Measurements from ENCODE around the gene SUPT3H. TPM values are rescaled to one million over a fixed set of nuclear protein-coding genes. Genes with fewer than 3 reads are reported as not detected.

SUPT3H gene
- total RNA-seq, 8 experiments from 2014 or later = 8.7 to 43.2 (median 20.5) TPM

DNA sequence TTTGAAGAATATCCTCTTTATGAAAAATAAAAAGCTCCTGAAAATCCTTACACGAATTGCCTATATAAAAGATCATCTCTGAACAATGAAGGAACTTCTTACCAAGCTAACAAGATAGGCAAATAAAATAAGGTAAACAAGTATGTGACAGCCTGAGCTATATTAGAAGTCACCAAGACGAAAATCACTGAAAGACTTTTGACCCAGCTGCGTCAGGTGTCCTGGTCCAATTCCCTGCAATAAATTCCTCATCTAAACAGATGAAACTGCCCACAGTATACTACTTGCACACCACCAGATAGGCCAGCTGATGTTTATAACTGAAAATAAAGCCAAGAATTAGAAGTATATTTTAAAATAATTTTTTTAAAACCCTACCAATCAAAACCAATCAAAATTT lies 117.0 kb downstream of the SUPT3H start:
- Histone ChIP-seq H3K4me1 (replicated peaks in 1 of 2) (no peaks in the 10 kb centered on the region), H3K27ac (no peak overlapping the region), H3K4me3 (no peak overlapping the region)
- WGBS, 10 experiments = 40 to 94% (median 86%) methylated on average over 1 to 3 of the region's 3 CpGs; no CpG with 5 or more reads in 1 of the 10 experiments
- ATAC-seq (replicated peaks in 6 of 8) = no peak
- in situ Hi-C loops (cut with MboI; ENCODE audit: low pct_unique_long_range_greater_than_20kb in 2 of 9, low sequenced_read_pairs in 9 of 9, unreplicated experiment in 9 of 9) = no loop called here

- WGBS, 10 experiments = 57 to 100% (median 92%) methylated on average over 4 to 9 of the region's 9 CpGs
- H3K4me1 ChIP-seq (replicated peaks in 1 of 2) = no peaks in the 10 kb centered on the region
- ATAC-seq (replicated peaks in 6 of 8) = no peak
- in situ Hi-C loops (cut with MboI; ENCODE audit: low pct_unique_long_range_greater_than_20kb in 2 of 9, low sequenced_read_pairs in 9 of 9, unreplicated experiment in 9 of 9) = no loop called here
- no peak overlapping the region for H3K4me3 ChIP-seq
- H3K27ac ChIP-seq = no peak overlapping the region
These were observed 120.7 kb downstream of the SUPT3H start for GRCh38 chr6:45256697-45257695.

DNA sequence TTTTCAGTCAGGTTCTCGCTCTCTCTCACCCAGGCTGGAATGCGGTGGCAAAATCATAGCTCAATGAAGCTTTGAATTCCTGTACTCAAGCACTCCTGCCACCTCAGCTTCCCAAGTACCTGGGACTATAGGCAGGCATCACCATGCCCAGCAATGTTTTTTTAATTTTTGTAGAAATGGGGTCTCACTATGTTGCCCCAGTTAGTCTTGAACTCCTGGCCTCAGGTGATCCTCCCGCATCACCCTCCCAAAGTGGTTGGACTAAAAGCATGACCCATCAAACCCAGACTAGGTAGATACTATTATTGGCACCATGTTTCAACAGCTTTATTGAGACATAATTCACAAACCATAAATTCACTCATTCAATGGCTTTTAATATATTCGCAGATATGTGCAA lies 122.3 kb downstream of the SUPT3H start:
- Histone ChIP-seq H3K4me1 (replicated peaks in 1 of 2) (no peaks in the 10 kb centered on the region), H3K27ac (no peak overlapping the region), H3K4me3 (no peak overlapping the region)
- ATAC-seq (replicated peaks in 6 of 8) = no peak
- 93 to 100% (median 100%) methylated on average over 2 to 4 of the region's 4 CpGs; no CpG with 5 or more reads in 1 of the 10 experiments for WGBS, 10 experiments
- in situ Hi-C loops (cut with MboI; ENCODE audit: low pct_unique_long_range_greater_than_20kb in 2 of 9, low sequenced_read_pairs in 9 of 9, unreplicated experiment in 9 of 9) = no loop called here

- in situ Hi-C loops (cut with MboI; ENCODE audit: low pct_unique_long_range_greater_than_20kb in 2 of 9, low sequenced_read_pairs in 9 of 9, unreplicated experiment in 9 of 9) = no loop called here
- Histone ChIP-seq H3K27ac (no peak overlapping the region), H3K4me1 (replicated peaks in 1 of 2) (no peaks in the 10 kb centered on the region), H3K4me3 (no peak overlapping the region)
- 82 to 100% (median 90%) methylated on average over 1 of the region's 1 CpG; no CpG with 5 or more reads in 4 of the 10 experiments for WGBS, 10 experiments
- ATAC-seq (replicated peaks in 6 of 8) = no peak
These were observed 123.5 kb downstream of the SUPT3H start for GRCh38 chr6:45254253-45254652.

DNA sequence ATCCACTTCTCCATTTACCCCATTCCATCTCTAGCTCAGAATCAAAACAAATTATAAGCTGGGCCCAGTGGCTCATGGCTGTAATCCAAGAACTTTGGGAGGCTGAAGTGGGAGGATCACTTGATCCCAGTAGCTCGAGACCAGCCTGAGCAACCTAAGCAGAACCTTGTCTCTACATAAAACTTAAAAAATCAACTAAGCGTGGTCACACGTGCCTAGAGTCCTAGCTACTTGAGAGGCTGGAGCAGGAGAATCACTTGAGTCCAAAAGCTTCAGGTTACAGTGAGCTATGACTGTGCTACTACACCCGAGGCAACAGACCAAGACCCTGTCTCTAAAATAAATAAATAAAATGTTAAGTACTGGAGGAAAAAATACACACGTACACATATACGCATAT lies 124.3 kb downstream of the SUPT3H start:
- Histone ChIP-seq H3K27ac (no peak overlapping the region), H3K4me1 (replicated peaks in 1 of 2) (no peaks in the 10 kb centered on the region), H3K4me3 (no peak overlapping the region)
- in situ Hi-C loops (cut with MboI; ENCODE audit: low pct_unique_long_range_greater_than_20kb in 2 of 9, low sequenced_read_pairs in 9 of 9, unreplicated experiment in 9 of 9) = no loop called here
- WGBS, 10 experiments = 60 to 100% (median 90%) methylated on average over 1 to 5 of the region's 6 CpGs; no CpG with 5 or more reads in 3 of the 10 experiments
- ATAC-seq (replicated peaks in 6 of 8) = no peak

DNA sequence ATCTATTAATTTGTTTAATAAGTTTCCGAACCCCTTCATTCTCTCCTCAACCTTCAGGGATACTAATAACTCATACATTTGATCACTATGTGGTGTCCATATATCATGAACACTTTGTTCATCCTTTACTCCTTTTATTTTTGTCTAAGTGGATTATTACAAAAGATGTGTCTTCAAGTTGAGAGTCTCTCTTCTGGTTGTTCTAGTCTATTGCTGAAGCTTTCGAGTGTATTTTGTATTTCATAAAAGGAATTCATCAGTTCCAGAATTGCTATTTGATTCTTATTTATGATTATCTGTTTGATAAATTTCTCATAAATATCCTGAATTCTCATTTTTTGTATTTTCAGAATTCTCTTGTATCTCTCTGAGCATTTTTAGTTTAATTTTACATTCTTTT lies 146.1 kb downstream of the SUPT3H start:
- no peak for ATAC-seq (replicated peaks in 6 of 8)
- in situ Hi-C loops (cut with MboI; ENCODE audit: low pct_unique_long_range_greater_than_20kb in 2 of 9, low sequenced_read_pairs in 9 of 9, unreplicated experiment in 9 of 9) = no loop called here
- WGBS, 10 experiments = 93 to 100% (median 98%) methylated on average over 1 to 2 of the region's 2 CpGs

DNA sequence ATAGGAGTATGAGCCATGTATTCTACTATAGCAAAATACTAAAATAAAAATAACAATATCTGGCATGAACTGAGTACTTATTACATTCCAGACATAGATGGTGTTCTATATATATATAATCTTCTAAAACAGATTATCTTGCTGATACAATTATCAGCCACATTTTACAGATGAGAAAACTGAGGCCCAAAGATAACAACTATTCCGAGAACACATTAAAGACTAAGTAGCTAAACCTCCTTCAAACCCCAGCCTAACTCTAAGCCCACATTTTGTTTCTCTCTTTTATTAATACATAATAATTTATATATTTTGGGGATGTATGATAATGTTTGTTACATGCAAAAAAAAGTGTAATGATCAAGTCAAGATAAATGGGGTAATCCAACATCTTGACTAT lies 148.3 kb downstream of the SUPT3H start:
- no peak overlapping the region for H3K27ac ChIP-seq
- no peaks in the 10 kb centered on the region for H3K4me1 ChIP-seq (replicated peaks in 1 of 2)
- no peak for ATAC-seq (replicated peaks in 6 of 8)
- 67 to 100% (median 100%) methylated on average over 1 of the region's 1 CpG; no CpG with 5 or more reads in 1 of the 10 experiments for WGBS, 10 experiments
- in situ Hi-C loops (cut with MboI; ENCODE audit: low pct_unique_long_range_greater_than_20kb in 2 of 9, low sequenced_read_pairs in 9 of 9, unreplicated experiment in 9 of 9) = no loop called here
- H3K4me3 ChIP-seq = no peak overlapping the region

More for the DNA sequence above, 146.1 kb downstream of the SUPT3H start:
- H3K4me3 ChIP-seq = no peak overlapping the region
- H3K27ac ChIP-seq = no peak overlapping the region
- no peaks in the 10 kb centered on the region for H3K4me1 ChIP-seq (replicated peaks in 1 of 2)

GRCh38 chr6:45226081-45226480 lies 151.7 kb downstream of the SUPT3H start:
- 67 to 100% (median 88%) methylated on average over 1 to 2 of the region's 2 CpGs; no CpG with 5 or more reads in 4 of the 10 experiments for WGBS, 10 experiments
- Histone ChIP-seq H3K4me3 (no peak overlapping the region), H3K27ac (no peak overlapping the region), H3K4me1 (replicated peaks in 1 of 2) (no peaks in the 10 kb centered on the region)
- in situ Hi-C loops (cut with MboI; ENCODE audit: low pct_unique_long_range_greater_than_20kb in 2 of 9, low sequenced_read_pairs in 9 of 9, unreplicated experiment in 9 of 9) = no loop called here
- no peak for ATAC-seq (replicated peaks in 6 of 8)

GRCh38 chr6:45222380-45222779 lies 155.4 kb downstream of the SUPT3H start:
- ATAC-seq (replicated peaks in 6 of 8) = no peak
- in situ Hi-C loops (cut with MboI; ENCODE audit: low pct_unique_long_range_greater_than_20kb in 2 of 9, low sequenced_read_pairs in 9 of 9, unreplicated experiment in 9 of 9) = no loop called here
- no peak overlapping the region for H3K27ac ChIP-seq
- H3K4me3 ChIP-seq = no peak overlapping the region
- no peaks in the 10 kb centered on the region for H3K4me1 ChIP-seq (replicated peaks in 1 of 2)
- 44 to 100% (median 75%) methylated on average over 1 of the region's 1 CpG; no CpG with 5 or more reads in 1 of the 10 experiments for WGBS, 10 experiments

DNA sequence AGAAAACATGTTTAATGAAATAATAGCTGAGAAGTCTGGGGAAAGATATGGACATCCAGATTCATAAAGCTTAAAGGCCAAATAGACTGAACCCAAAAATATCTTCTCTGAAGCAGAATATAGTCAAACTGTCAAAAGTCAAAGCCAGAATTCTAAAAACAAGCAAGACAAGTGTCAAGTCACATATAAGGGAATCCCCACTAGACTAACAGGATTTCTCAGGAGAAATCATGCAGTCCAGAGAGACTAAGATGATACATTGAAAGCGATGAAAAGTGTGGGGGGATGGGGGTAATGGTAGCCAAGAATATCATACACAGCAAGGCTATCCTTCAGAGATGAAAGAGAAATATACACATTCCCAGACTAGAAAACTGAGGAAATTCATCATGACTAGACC lies 162.0 kb downstream of the SUPT3H start:
- no peak for ATAC-seq (replicated peaks in 6 of 8)
- H3K27ac ChIP-seq = no peak overlapping the region
- no peaks in the 10 kb centered on the region for H3K4me1 ChIP-seq (replicated peaks in 1 of 2)
- in situ Hi-C loops (cut with MboI; ENCODE audit: low pct_unique_long_range_greater_than_20kb in 2 of 9, low sequenced_read_pairs in 9 of 9, unreplicated experiment in 9 of 9) = no loop called here
- no peak overlapping the region for H3K4me3 ChIP-seq
- WGBS, 10 experiments = 83 to 100% (median 100%) methylated on average over 1 of the region's 1 CpG; no CpG with 5 or more reads in 1 of the 10 experiments

DNA sequence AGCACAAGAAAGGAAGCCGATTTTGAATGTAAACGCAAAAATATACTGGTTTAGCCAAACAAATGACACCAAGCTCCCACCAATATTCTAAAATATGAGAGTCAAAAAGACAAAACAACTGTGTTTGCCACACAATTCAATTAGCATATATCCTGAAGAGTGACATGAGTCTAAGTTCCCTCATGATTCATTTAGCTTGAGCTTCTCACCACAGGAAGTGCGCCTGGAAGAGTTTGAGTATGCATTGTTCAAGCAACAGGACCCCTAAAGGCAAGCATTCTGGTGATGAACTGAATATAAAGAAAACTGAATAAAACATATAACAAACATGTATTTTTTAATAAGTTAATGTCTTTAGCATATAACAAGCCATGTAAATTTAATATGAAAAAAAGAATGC lies 164.8 kb downstream of the SUPT3H start:
- ATAC-seq (replicated peaks in 6 of 8) = no peak
- Histone ChIP-seq H3K4me1 (replicated peaks in 1 of 2) (no peaks in the 10 kb centered on the region), H3K27ac (no peak overlapping the region), H3K4me3 (no peak overlapping the region)
- in situ Hi-C loops (cut with MboI; ENCODE audit: low pct_unique_long_range_greater_than_20kb in 2 of 9, low sequenced_read_pairs in 9 of 9, unreplicated experiment in 9 of 9) = no loop called here
- WGBS, 10 experiments = 0 to 94% (median 50%) methylated on average over 1 to 3 of the region's 3 CpGs; no CpG with 5 or more reads in 1 of the 10 experiments

- Histone ChIP-seq H3K4me3 (no peak overlapping the region), H3K27ac (no peak overlapping the region), H3K4me1 (replicated peaks in 1 of 2) (no peaks in the 10 kb centered on the region)
- ATAC-seq (replicated peaks in 6 of 8) = no peak
- 63 to 100% (median 94%) methylated on average over 1 to 2 of the region's 2 CpGs; no CpG with 5 or more reads in 1 of the 10 experiments for WGBS, 10 experiments
- in situ Hi-C loops (cut with MboI; ENCODE audit: low pct_unique_long_range_greater_than_20kb in 2 of 9, low sequenced_read_pairs in 9 of 9, unreplicated experiment in 9 of 9) = no loop called here
These were observed 168.0 kb downstream of the SUPT3H start for GRCh38 chr6:45209762-45210161.

DNA sequence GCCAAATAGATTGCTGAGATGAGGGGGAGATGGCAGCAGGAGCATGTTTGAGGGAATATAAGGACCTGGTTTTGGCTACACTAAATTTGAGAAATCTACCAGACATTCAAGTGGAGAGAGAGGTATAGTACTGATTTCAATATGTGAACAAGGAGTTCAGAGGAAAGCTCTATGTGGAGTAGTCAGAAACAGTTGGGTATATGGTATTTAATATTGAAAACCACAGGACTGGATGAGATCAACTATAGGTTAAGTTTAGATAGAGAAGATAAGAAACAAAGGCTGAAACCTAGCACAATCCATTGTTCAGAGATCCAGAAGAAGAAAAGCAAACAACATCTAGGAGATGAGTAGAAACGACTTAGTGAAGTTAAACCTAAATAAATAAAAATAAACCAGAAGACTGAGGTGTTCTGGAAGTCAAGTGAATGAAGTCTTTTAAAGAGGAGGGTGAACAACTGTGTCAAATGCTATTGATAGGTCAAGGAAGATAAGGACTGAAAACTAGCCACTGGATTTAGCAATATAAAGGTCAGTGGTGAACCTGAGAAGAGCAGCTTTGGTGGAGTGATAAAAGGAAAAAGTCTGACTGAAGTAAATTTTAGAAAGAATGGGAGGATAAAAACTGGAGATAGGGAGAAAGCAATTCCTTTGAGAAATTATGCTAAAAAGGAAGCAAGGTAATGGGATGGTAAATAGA lies 170.8 kb downstream of the SUPT3H start:
- H3K4me3 ChIP-seq = no peak overlapping the region
- no peaks in the 10 kb centered on the region for H3K4me1 ChIP-seq (replicated peaks in 1 of 2)
- no peak for ATAC-seq (replicated peaks in 6 of 8)
- H3K27ac ChIP-seq = no peak overlapping the region
- in situ Hi-C loops (cut with MboI; ENCODE audit: low pct_unique_long_range_greater_than_20kb in 2 of 9, low sequenced_read_pairs in 9 of 9, unreplicated experiment in 9 of 9) = no loop called here
- 61 to 100% (median 85%) methylated on average over 1 of the region's 1 CpG for WGBS, 10 experiments
